ENCODE measurements around the gene EXOC4.

- no peak for TF ChIP-seq POLR2A (IDR thresholded peaks at IDR 0.05)
- no peak for TF ChIP-seq CTCF (IDR thresholded peaks at IDR 0.05)
Measured at GRCh38 chr7:133822001-133822641, 569.2 kb downstream of the EXOC4 start.
